Activated CD4-positive, alpha-beta memory T cell treated with anti-CD3 and anti-CD28 coated beads for 36 hours (primary cell): ENCODE results near the gene BTC. TPM values are rescaled to one million over a fixed set of nuclear protein-coding genes. Genes with fewer than 3 reads are reported as not detected.
"Not testable (repeated sequence)": the region's sequence is repeated elsewhere in the genome, so short reads cannot be mapped to it uniquely, and the experiment has no call there.

Source experiments
- CTCF ChIA-PET: fragments of 350-600 bp; sonication (Branson Sonifier 250); formaldehyde crosslinking; loops from one replicate; lab custom pipeline; 2021; ENCODE audit warnings: antibody characterized with exemption, inconsistent platforms; lab: Charles Lee
- POLR2A ChIA-PET: fragments of 350-600 bp; sonication (Branson Sonifier 250); formaldehyde crosslinking; loops from one replicate; lab custom pipeline; 2021; ENCODE audit warnings: antibody characterized with exemption; lab: Charles Lee
- DNase-seq: peaks from one replicate; pipeline ENCODE4 v3.0.0-alpha.2; 2020
- H3K27ac Mint-ChIP-seq: one replicate; pipeline ENCODE4 v1.8.0; 2021; ENCODE audit warnings: mixed read lengths
- H3K27me3 Mint-ChIP-seq: one replicate; pipeline ENCODE4 v1.8.0; 2021; ENCODE audit warnings: mixed read lengths
- H3K36me3 Mint-ChIP-seq: one replicate; pipeline ENCODE4 v1.8.0; 2021; ENCODE audit warnings: mixed read lengths
- H3K4me1 Mint-ChIP-seq: one replicate; pipeline ENCODE4 v1.8.0; 2021; ENCODE audit warnings: low read depth, mixed read lengths
- H3K4me3 Mint-ChIP-seq: one replicate; pipeline ENCODE4 v1.8.0; 2021; ENCODE audit warnings: mild to moderate bottlenecking, mixed read lengths
- H3K9me3 Mint-ChIP-seq: one replicate; pipeline ENCODE4 v1.8.0; 2021; ENCODE audit warnings: mixed read lengths
- intact Hi-C: fragments of 100-400 bp; cut with micrococcal nuclease; formaldehyde crosslinking; loops from one replicate; pipeline ENCODE4 v1.15.1; 2023
- total RNA-seq, 2 experiments: library from RNA; stranded (reverse); gene quantifications; one replicate each; pipeline ENCODE4 v1.2.3, GENCODE V29; 2021

The BTC gene
- total RNA-seq, 2 experiments from 2014 or later, result not detected

- POLR2A ChIA-PET, result no interaction called here
- Mint-ChIP-seq H3K27me3 (no peaks in the 10 kb centered on the region), H3K9me3 (no peaks in the 10 kb centered on the region), H3K27ac (no peak overlapping the region), H3K4me3 (no peak overlapping the region), H3K4me1 (no peaks in the 10 kb centered on the region), H3K36me3 (no peaks in the 10 kb centered on the region)
- no peak for DNase-seq
- CTCF ChIA-PET, result no interaction called here
- intact Hi-C loops, result no loop called here
Measured at GRCh38 chr4:74754218-74754617, 40.1 kb downstream of the BTC start.

DNA sequence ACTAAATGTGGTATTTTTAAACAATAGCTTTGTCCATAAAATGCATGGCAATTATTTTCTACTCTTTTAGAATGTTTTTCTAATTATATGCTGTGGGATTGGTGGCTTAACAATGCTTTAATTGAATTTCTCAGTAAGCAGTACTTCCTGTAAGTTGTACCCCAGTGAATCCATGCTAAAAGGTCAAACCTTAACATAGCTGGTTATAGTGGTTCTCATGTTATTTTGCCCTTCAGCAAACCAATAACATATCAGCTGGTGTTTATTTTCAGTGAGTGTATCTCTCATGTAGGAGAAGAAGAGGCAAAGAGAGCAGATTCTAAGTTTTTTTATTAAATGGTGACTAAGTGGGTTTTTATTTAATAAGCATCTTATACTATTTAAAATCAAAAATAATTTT lies 41.5 kb downstream of the BTC start:
- Mint-ChIP-seq H3K4me1 (no peaks in the 10 kb centered on the region), H3K4me3 (no peak overlapping the region), H3K36me3 (no peaks in the 10 kb centered on the region), H3K27ac (no peak overlapping the region), H3K9me3 (no peaks in the 10 kb centered on the region), H3K27me3 (no peaks in the 10 kb centered on the region)
- POLR2A ChIA-PET, result interaction anchor here (1.0 kb wide), 1 partner anchor 12 kb away, joined by 6 read pairs; no protein-coding TSS in a partner anchor
- DNase-seq, result no peak
- intact Hi-C loops, result no loop called here
- CTCF ChIA-PET, result no interaction called here

- no peaks in the 10 kb centered on the region for H3K27me3 Mint-ChIP-seq
- no peaks in the 10 kb centered on the region for H3K9me3 Mint-ChIP-seq
- no peak for DNase-seq
- CTCF ChIA-PET, result no interaction called here
- POLR2A ChIA-PET, result interaction anchor here (1.0 kb wide), 1 partner anchor 11 kb away, joined by 6 read pairs; no protein-coding TSS in a partner anchor
- H3K4me3 Mint-ChIP-seq, result no peak overlapping the region
- no peaks in the 10 kb centered on the region for H3K36me3 Mint-ChIP-seq
- H3K4me1 Mint-ChIP-seq, result no peaks in the 10 kb centered on the region
- intact Hi-C loops, result no loop called here
- no peak overlapping the region for H3K27ac Mint-ChIP-seq
Measured at GRCh38 chr4:74751856-74752255, 42.5 kb downstream of the BTC start.

DNA sequence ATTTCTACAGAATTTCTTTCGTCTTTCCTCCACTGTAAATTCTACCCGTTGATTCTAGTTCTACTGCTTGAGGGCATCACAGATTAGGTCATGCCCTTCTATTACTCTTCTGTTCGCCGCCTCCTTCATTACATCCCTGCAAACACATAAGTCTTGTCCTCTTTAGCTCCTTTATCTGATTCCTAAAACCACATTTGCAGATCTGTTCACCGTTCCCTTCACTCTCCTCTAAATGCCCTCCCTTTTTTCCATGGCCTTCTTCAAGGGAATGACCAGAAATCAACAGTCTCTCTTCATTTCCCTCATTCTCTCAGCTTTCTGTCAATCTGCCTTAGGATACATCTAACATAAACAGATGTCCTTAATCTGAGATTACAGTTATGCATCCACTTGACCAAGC lies 43.1 kb downstream of the BTC start:
- no peaks in the 10 kb centered on the region for H3K27me3 Mint-ChIP-seq
- DNase-seq, result no peak
- H3K36me3 Mint-ChIP-seq, result no peaks in the 10 kb centered on the region
- H3K4me3 Mint-ChIP-seq, result no peak overlapping the region
- H3K4me1 Mint-ChIP-seq, result no peaks in the 10 kb centered on the region
- ChIA-PET CTCF (no interaction called here), POLR2A (no interaction called here)
- H3K27ac Mint-ChIP-seq, result no peak overlapping the region
- intact Hi-C loops, result no loop called here
- no peaks in the 10 kb centered on the region for H3K9me3 Mint-ChIP-seq

DNA sequence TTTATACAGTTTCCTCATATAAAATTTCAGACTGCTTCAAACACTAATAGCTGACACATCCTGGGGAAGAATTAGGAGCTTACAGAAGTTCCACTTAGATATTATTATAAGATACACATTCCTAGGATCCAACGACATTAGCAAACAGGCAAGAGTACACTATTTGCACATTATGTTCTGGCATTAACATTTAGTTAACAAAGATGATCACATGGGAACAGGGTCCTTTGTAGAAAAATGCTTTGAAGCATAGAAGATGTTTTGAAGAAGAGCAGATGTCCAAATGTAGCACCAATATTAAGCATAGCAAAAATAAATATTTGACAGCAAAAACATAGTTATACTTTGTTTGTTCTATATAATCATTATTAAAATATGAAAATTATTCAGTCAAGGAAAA lies 52.1 kb downstream of the BTC start:
- Mint-ChIP-seq H3K4me1 (no peaks in the 10 kb centered on the region), H3K9me3 (no peaks in the 10 kb centered on the region), H3K4me3 (no peak overlapping the region), H3K27me3 (no peaks in the 10 kb centered on the region), H3K27ac (no peak overlapping the region), H3K36me3 (no peaks in the 10 kb centered on the region)
- CTCF ChIA-PET, result no interaction called here
- DNase-seq, result no peak
- intact Hi-C loops, result no loop called here
- POLR2A ChIA-PET, result no interaction called here

GRCh38 chr4:74738464-74739143 lies 55.7 kb downstream of the BTC start:
- H3K9me3 Mint-ChIP-seq, result no peaks in the 10 kb centered on the region
- ChIA-PET CTCF (no interaction called here), POLR2A (no interaction called here)

GRCh38 chr4:74734995-74735394 lies 59.3 kb downstream of the BTC start:
- CTCF ChIA-PET, result no interaction called here
- peaks cover under 1% of the 10 kb centered on the region for H3K27me3 Mint-ChIP-seq
- H3K9me3 Mint-ChIP-seq, result no peaks in the 10 kb centered on the region
- H3K4me1 Mint-ChIP-seq, result no peaks in the 10 kb centered on the region
- DNase-seq, result no peak
- intact Hi-C loops, result no loop called here
- H3K36me3 Mint-ChIP-seq, result no peaks in the 10 kb centered on the region
- H3K4me3 Mint-ChIP-seq, result no peak overlapping the region
- H3K27ac Mint-ChIP-seq, result no peak overlapping the region
- POLR2A ChIA-PET, result no interaction called here

More at GRCh38 chr4:74738464-74739143, 55.7 kb downstream of the BTC start:
- Mint-ChIP-seq H3K27me3 (no peaks in the 10 kb centered on the region), H3K4me3 (no peak overlapping the region), H3K27ac (no peak overlapping the region), H3K4me1 (no peaks in the 10 kb centered on the region), H3K36me3 (no peaks in the 10 kb centered on the region)
- DNase-seq, result no peak
- intact Hi-C loops, result no loop called here

- no peak overlapping the region for H3K4me3 Mint-ChIP-seq
- intact Hi-C loops, result no loop called here
- POLR2A ChIA-PET, result no interaction called here
- no peaks in the 10 kb centered on the region for H3K36me3 Mint-ChIP-seq
- CTCF ChIA-PET, result no interaction called here
- no peaks in the 10 kb centered on the region for H3K4me1 Mint-ChIP-seq
- DNase-seq, result no peak
- H3K9me3 Mint-ChIP-seq, result no peaks in the 10 kb centered on the region
- H3K27ac Mint-ChIP-seq, result no peak overlapping the region
- peaks cover 2% of the 10 kb centered on the region for H3K27me3 Mint-ChIP-seq
Measured at GRCh38 chr4:74733756-74734155, 60.6 kb downstream of the BTC start.

- Mint-ChIP-seq H3K4me3 (no peak overlapping the region), H3K4me1 (no peaks in the 10 kb centered on the region), H3K27ac (no peak overlapping the region), H3K27me3 (peaks cover 2% of the 10 kb centered on the region), H3K9me3 (no peaks in the 10 kb centered on the region), H3K36me3 (no peaks in the 10 kb centered on the region)
- ChIA-PET POLR2A (no interaction called here), CTCF (no interaction called here)
- no peak for DNase-seq
- intact Hi-C loops, result no loop called here
Measured at GRCh38 chr4:74724979-74725378, 69.3 kb downstream of the BTC start.

DNA sequence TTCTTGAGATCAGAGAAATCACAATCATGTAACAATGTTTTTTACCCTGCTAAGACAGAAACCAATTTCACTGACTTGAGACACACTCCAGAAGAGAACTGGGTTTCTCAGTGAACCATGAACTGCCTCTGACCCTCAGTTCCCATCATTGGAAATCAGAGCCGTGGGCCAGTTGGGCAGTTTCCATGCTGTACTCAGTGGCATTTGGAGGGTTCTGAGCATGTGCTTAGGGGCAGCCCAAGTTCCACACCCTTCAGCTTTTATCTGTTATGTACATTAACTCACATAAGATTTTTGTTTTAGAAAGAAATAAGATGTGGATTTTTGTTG lies 77.9 kb downstream of the BTC start:
- no peaks in the 10 kb centered on the region for H3K36me3 Mint-ChIP-seq
- CTCF ChIA-PET, result no interaction called here
- H3K4me1 Mint-ChIP-seq, result peaks cover 8% of the 10 kb centered on the region
- POLR2A ChIA-PET, result no interaction called here
- no peak overlapping the region for H3K4me3 Mint-ChIP-seq
- no peak for DNase-seq
- peaks cover 8% of the 10 kb centered on the region for H3K9me3 Mint-ChIP-seq
- no peak overlapping the region for H3K27ac Mint-ChIP-seq
- H3K27me3 Mint-ChIP-seq, result no peaks in the 10 kb centered on the region
- intact Hi-C loops, result no loop called here

DNA sequence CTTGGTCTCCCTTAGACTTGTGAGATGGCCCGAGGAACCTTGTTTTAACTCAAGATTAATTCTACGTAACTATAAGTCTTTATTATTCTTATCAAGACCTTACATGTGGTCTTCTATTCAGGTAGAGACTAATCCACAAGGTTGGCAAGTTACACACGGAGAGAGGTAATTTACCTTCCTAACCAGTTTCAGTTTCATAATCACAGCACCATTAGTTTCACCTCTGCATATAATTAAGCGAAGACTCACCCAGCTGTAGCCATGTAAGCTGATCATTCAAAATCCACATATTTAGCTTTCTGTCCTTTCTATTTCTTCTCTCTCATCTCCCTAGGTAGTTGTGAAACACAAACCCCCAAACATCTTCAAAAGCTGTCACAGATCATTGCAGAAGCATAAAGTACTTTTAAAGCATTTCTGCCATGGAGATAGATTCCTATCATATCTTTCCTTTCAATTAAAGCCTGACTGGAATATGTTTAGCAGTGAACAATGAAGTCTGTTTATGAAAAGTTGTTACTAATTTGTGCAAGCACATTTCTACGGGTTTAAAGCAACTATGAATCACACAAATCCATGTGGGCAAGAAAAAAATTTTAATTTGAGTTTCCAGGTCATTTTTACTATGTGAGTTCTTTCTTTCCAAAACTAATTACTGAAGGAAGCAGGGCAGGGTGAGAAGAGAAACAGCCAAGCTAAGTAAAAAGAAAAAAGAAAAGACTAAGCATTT lies 78.5 kb downstream of the BTC start:
- H3K27me3 Mint-ChIP-seq, result no peaks in the 10 kb centered on the region
- no peak overlapping the region for H3K27ac Mint-ChIP-seq
- CTCF ChIA-PET, result no interaction called here
- H3K9me3 Mint-ChIP-seq, result peaks cover 8% of the 10 kb centered on the region
- no peak for DNase-seq
- peaks cover 8% of the 10 kb centered on the region for H3K4me1 Mint-ChIP-seq
- no peaks in the 10 kb centered on the region for H3K36me3 Mint-ChIP-seq
- POLR2A ChIA-PET, result no interaction called here
- intact Hi-C loops, result no loop called here
- no peak overlapping the region for H3K4me3 Mint-ChIP-seq

DNA sequence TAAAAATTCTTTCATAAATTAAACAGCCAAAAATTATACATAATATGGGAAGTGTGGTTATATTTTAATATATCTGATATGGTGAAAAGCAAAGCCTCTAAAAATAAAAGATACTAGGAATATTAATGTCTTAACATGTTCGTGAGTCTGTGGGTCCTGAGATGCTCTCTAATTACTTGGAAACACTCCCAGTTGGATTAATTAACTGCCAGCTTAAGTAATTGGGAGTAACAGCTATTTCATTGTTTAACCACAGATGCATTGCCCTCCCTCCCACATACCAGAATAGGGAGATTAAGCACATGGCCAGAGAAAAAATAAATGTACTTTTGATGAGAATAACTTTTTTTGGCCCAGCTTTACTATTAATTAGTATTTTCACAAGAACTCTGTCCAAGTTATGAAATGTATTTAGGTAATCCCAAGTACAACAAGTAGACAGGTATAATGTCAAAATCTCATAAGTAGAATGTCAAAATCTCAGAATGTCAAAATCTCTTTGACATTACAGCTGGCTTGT lies 79.7 kb downstream of the BTC start:
- H3K27ac Mint-ChIP-seq, result no peak overlapping the region
- no peaks in the 10 kb centered on the region for H3K27me3 Mint-ChIP-seq
- ChIA-PET POLR2A (no interaction called here), CTCF (no interaction called here)
- H3K4me3 Mint-ChIP-seq, result no peak overlapping the region
- peaks cover 8% of the 10 kb centered on the region for H3K4me1 Mint-ChIP-seq
- no peaks in the 10 kb centered on the region for H3K36me3 Mint-ChIP-seq
- H3K9me3 Mint-ChIP-seq, result peaks cover 8% of the 10 kb centered on the region
- intact Hi-C loops, result no loop called here
- DNase-seq, result no peak

GRCh38 chr4:74708135-74708534 lies 86.2 kb downstream of the BTC start:
- POLR2A ChIA-PET, CTCF ChIA-PET, H3K27ac Mint-ChIP-seq, H3K27me3 Mint-ChIP-seq, H3K9me3 Mint-ChIP-seq, intact Hi-C loops, H3K4me1 Mint-ChIP-seq, H3K36me3 Mint-ChIP-seq, DNase-seq, H3K4me3 Mint-ChIP-seq: not testable (repeated sequence)
